Astrocyte (in vitro differentiated cells and primary cell): Measurements from ENCODE around the gene TMEM123. TPM values are rescaled to one million over a fixed set of nuclear protein-coding genes. Genes with fewer than 3 reads are reported as not detected.

Source experiments
- DNase-seq: peaks from one replicate; pipeline ENCODE4 v3.0.0-alpha.2; 2010; ENCODE audit warnings: low read depth
- FAIRE-seq: peaks from 2 replicates; lab custom pipeline; 2011; peaks lifted over from hg19 to GRCh38; lab: Jason Lieb, UNC
- H2AFZ ChIP-seq: 2 replicates; pipeline ENCODE4 v1.6.0; 2012; ENCODE audit warnings: low read depth, low read length, inconsistent platforms
- H3K27ac ChIP-seq: 2 replicates; pipeline ENCODE4 v1.5.1; 2011; ENCODE audit warnings: low read depth, low read length, inconsistent platforms
- H3K27me3 ChIP-seq: 2 replicates; pipeline ENCODE4 v1.6.0; 2011; ENCODE audit warnings: low read length, inconsistent platforms; ENCODE audit not compliant: insufficient read depth
- H3K36me3 ChIP-seq: 2 replicates; pipeline ENCODE4 v1.5.1; 2011; ENCODE audit warnings: low read length, inconsistent platforms; ENCODE audit not compliant: insufficient read depth
- H3K4me1 ChIP-seq: 2 replicates; pipeline ENCODE4 v1.5.1; 2011; ENCODE audit warnings: low read length, inconsistent platforms; ENCODE audit not compliant: insufficient read depth
- H3K4me2 ChIP-seq: 2 replicates; pipeline ENCODE4 v1.6.0; 2012; ENCODE audit warnings: low read length, inconsistent platforms
- H3K4me3 ChIP-seq: 2 replicates; pipeline ENCODE4 v1.5.1; 2011; ENCODE audit warnings: low read depth, mild to moderate bottlenecking, low read length, inconsistent platforms; ENCODE audit not compliant: insufficient read depth
- H3K79me2 ChIP-seq: 2 replicates; pipeline ENCODE4 v1.6.0; 2012; ENCODE audit warnings: mild to moderate bottlenecking, low read length, inconsistent platforms; ENCODE audit not compliant: insufficient read depth
- H3K9ac ChIP-seq: 2 replicates; pipeline ENCODE4 v1.6.0; 2012; ENCODE audit warnings: mild to moderate bottlenecking, low read length, inconsistent platforms
- H3K9me3 ChIP-seq: 2 replicates; pipeline ENCODE4 v1.5.1; 2012; ENCODE audit warnings: low read depth, mild to moderate bottlenecking, low read length, inconsistent platforms; ENCODE audit not compliant: insufficient read depth
- H4K20me1 ChIP-seq: 2 replicates; pipeline ENCODE4 v1.6.0; 2012; ENCODE audit warnings: low read length, inconsistent platforms; ENCODE audit not compliant: insufficient read depth
- H3K27ac Mint-ChIP-seq: one replicate; pipeline ENCODE4 v1.8.0; 2021; ENCODE audit warnings: mild to moderate bottlenecking, mixed read lengths; ENCODE audit not compliant: unreplicated experiment
- H3K27me3 Mint-ChIP-seq: one replicate; pipeline ENCODE4 v1.8.0; 2021; ENCODE audit warnings: low read depth, mixed read lengths; ENCODE audit not compliant: unreplicated experiment
- H3K36me3 Mint-ChIP-seq: one replicate; pipeline ENCODE4 v1.8.0; 2021; ENCODE audit warnings: low read depth, mixed read lengths; ENCODE audit not compliant: unreplicated experiment
- H3K4me1 Mint-ChIP-seq: one replicate; pipeline ENCODE4 v1.8.0; 2021; ENCODE audit warnings: low read depth, mixed read lengths; ENCODE audit not compliant: unreplicated experiment
- H3K4me3 Mint-ChIP-seq: one replicate; pipeline ENCODE4 v1.8.0; 2021; ENCODE audit warnings: mild to moderate bottlenecking, moderate library complexity, mixed read lengths; ENCODE audit not compliant: unreplicated experiment
- H3K9me3 Mint-ChIP-seq: one replicate; pipeline ENCODE4 v1.8.0; 2021; ENCODE audit warnings: mild to moderate bottlenecking, mixed read lengths; ENCODE audit not compliant: unreplicated experiment
- CTCF ChIP-seq: IDR thresholded peaks from 2 replicates; pipeline ENCODE4 v1.5.1; 2011; ENCODE audit warnings: low read depth, mild to moderate bottlenecking, inconsistent platforms, low read length, moderate library complexity; ENCODE audit not compliant: insufficient read depth
- EZH2 ChIP-seq: IDR thresholded peaks from 2 replicates; pipeline ENCODE4 v1.6.1; 2012; ENCODE audit warnings: mild to moderate bottlenecking, low read length, inconsistent platforms; ENCODE audit not compliant: insufficient read depth
- total RNA-seq: library from RNA; stranded (reverse); gene quantifications from 2 replicates; pipeline ENCODE4 v1.2.1, GENCODE V29; 2021

Gene TMEM123
- total RNA-seq, 1 donor from 2014 or later: 234 TPM

DNA sequence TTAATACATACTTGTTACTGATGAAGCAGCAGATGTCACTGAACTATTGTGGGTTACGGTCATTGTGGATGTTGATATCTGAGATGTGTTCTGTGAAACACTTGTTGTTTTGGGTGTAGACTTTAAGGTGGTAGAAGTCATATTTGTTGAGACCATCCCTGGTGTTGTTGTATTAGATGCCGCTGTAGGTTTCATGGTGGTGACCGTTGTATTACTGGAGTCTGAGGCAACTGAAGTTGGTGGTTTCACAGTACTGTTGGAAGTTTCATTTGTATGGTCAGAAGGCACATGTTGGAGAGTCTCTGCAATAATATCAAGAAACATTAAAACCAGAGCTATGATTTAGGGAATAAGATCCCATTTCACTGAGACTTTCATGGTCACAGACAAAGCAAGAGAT is 50.7 kb downstream of the TMEM123 start:
- TF ChIP-seq EZH2 (no peak), CTCF (no peak)
- no peaks in the 10 kb centered on the region for H3K27me3 Mint-ChIP-seq
- H3K36me3 Mint-ChIP-seq: peaks cover 4% of the 10 kb centered on the region
- Histone ChIP-seq H3K9me3 (no peaks in the 10 kb centered on the region), H3K9ac (no peak overlapping the region), H4K20me1 (peaks cover 27% of the 10 kb centered on the region), H2AFZ (no peak overlapping the region), H3K4me1 (no peaks in the 10 kb centered on the region), H3K27ac (no peak overlapping the region), H3K4me3 (no peak overlapping the region), H3K36me3 (peaks cover 17% of the 10 kb centered on the region), H3K27me3 (no peaks in the 10 kb centered on the region), H3K4me2 (no peak overlapping the region), H3K79me2 (peaks cover 49% of the 10 kb centered on the region)
- no peaks in the 10 kb centered on the region for H3K9me3 Mint-ChIP-seq
- DNase-seq (no peak), FAIRE-seq (no peak)
- H3K4me1 Mint-ChIP-seq: peaks cover 7% of the 10 kb centered on the region
- no peak overlapping the region for H3K4me3 Mint-ChIP-seq
- H3K27ac Mint-ChIP-seq: no peak overlapping the region

GRCh38 chr11:102400603-102401002 is 52.0 kb downstream of the TMEM123 start:
- Histone ChIP-seq H2AFZ (no peak overlapping the region), H3K9me3 (no peaks in the 10 kb centered on the region), H3K4me3 (no peak overlapping the region), H4K20me1 (peaks cover 23% of the 10 kb centered on the region), H3K9ac (no peak overlapping the region), H3K79me2 (peaks cover 42% of the 10 kb centered on the region), H3K4me1 (no peaks in the 10 kb centered on the region), H3K27me3 (no peaks in the 10 kb centered on the region), H3K4me2 (no peak overlapping the region), H3K27ac (no peak overlapping the region), H3K36me3 (peaks cover 17% of the 10 kb centered on the region)
- TF ChIP-seq EZH2 (no peak), CTCF (no peak)
- no peak for FAIRE-seq
- Mint-ChIP-seq H3K27me3 (no peaks in the 10 kb centered on the region), H3K4me3 (no peak overlapping the region), H3K9me3 (no peaks in the 10 kb centered on the region), H3K36me3 (peaks cover 3% of the 10 kb centered on the region), H3K27ac (peak overlapping the region; percentile 1), H3K4me1 (peaks cover 7% of the 10 kb centered on the region)
- DNase-seq: no peak

DNA sequence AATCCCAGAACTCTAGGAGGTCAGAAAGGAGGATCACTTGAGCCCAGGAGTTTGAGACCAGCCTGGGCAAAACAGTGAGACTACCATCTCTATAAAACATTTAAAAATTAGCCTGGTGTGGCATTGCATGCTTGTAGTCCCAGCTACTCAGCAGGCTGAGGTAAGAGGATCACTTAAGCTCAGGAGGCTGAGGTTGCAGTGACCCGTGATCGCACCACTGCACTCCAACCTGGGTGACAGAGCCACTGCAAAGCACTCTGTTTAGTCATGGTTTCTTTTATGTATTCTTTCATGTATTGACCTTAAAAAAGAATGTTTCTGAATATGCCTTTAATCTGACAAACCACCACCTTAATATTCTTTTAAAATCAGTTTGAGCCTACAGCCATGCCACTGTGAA is 53.4 kb downstream of the TMEM123 start:
- DNase-seq: no peak
- Histone ChIP-seq H3K79me2 (peaks cover 42% of the 10 kb centered on the region), H2AFZ (no peak overlapping the region), H3K4me2 (no peak overlapping the region), H4K20me1 (peaks cover 23% of the 10 kb centered on the region), H3K4me1 (no peaks in the 10 kb centered on the region), H3K36me3 (peaks cover 22% of the 10 kb centered on the region), H3K9ac (no peak overlapping the region), H3K4me3 (no peak overlapping the region), H3K27ac (no peak overlapping the region), H3K9me3 (no peaks in the 10 kb centered on the region), H3K27me3 (no peaks in the 10 kb centered on the region)
- no peak for FAIRE-seq
- peaks cover 7% of the 10 kb centered on the region for H3K4me1 Mint-ChIP-seq
- H3K4me3 Mint-ChIP-seq: no peak overlapping the region
- H3K27me3 Mint-ChIP-seq: no peaks in the 10 kb centered on the region
- no peak for TF ChIP-seq CTCF
- no peak for TF ChIP-seq EZH2
- no peaks in the 10 kb centered on the region for H3K9me3 Mint-ChIP-seq
- no peak overlapping the region for H3K27ac Mint-ChIP-seq
- peaks cover 3% of the 10 kb centered on the region for H3K36me3 Mint-ChIP-seq
